NK-92 (cell line): Measurements from ENCODE around the gene TNS3.
"Not testable (repeated sequence)": the region's sequence is repeated elsewhere in the genome, so short reads cannot be mapped to it uniquely, and the experiment has no call there.

Experiments
- DNase-seq: peaks from one replicate; lab custom pipeline; 2025; ENCODE audit not compliant: unreplicated experiment; lab: John Stamatoyannopoulos, UW

The TNS3 gene

GRCh38 chr7:47266799-47267198 is 315.1 kb downstream of the TNS3 start:
- DNase-seq = no peak

DNA sequence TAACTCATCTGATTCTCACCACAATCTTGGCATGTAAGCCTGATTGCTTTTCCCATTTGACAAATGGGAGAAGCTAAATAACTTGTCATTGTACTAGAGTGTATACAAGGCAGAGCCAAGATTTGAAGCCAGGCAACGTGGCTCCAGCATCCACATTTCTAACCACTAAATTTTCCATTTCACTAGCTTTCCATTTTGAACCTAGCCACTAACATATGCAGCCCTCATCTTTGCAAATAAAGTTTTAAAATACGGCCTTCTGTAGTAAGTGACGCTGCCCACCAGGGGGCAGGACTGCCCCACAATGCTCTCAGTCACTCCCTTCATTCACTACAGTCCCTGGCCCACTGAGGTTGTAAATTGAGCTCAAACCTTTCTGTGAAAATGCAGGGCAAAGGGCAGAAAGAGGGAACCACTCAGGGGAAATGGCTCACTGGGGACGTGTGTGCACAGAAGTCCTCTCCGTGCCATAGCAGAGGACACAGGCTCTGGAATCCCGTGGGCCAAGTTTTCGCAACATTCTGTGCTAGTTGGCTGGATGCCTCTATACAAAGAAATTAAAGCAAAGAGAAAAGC is 315.7 kb downstream of the TNS3 start:
- no peak for DNase-seq

DNA sequence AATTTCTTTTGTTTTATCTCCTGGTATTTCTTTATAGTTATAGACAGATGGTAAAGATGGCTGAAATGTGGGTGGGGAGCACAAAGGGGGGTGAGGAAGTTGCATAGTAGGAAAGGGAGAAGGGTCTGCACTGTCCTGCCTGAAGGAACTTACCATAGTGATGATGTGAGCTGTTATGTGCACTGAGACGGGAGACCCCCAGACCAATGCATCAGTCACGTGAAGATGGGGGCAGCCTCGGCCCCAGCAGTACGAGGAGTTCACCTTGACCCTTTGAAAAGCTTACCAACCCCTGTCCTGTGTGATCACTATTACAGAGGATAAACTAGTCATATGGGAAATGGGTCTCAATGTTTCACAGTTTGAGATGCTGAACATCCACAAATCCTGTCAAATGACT is 316.3 kb downstream of the TNS3 start:
- DNase-seq = no peak

GRCh38 chr7:47264021-47264651 is 317.8 kb downstream of the TNS3 start:
- DNase-seq = no peak

DNA sequence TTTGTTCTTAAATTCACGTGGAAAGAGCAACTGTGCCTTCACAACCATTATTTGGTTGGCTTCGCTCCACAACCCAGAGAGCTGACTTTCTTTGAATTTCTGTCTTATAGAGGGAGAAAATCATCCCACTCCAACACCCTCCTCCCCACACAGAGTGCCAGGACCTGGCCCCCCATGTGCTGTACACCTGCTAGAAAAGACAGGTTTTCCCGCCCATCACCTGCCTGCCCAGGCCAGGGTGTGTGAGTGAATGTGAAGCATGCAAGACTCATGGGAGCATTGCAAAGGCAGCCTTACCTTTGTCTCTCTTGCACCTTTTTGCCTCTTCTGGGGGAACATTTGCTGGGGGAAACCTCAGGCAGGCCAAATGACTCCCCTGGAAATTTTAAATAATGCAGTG is 319.0 kb downstream of the TNS3 start:
- DNase-seq = no peak

- DNase-seq = not testable (repeated sequence)
Observed at GRCh38 chr7:47262160-47262559, 319.8 kb downstream of the TNS3 start.

DNA sequence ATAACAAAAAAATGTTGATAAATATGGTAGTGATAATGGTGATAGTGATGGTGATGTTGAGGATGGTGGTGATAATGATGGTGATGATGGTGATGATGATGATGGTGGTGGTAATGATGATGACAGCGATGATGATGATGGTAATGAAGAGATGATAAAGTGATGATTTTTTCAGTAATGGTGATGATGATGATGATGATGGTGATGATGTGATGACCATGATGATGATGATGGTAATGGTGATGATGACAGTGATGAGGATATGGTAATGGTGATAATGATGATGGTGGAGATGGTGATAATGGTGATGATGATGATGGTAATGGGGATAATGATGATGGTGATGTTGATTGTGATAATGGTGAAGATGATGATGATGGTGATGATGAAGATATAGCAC is 321.6 kb downstream of the TNS3 start:
- DNase-seq = no peak

DNA sequence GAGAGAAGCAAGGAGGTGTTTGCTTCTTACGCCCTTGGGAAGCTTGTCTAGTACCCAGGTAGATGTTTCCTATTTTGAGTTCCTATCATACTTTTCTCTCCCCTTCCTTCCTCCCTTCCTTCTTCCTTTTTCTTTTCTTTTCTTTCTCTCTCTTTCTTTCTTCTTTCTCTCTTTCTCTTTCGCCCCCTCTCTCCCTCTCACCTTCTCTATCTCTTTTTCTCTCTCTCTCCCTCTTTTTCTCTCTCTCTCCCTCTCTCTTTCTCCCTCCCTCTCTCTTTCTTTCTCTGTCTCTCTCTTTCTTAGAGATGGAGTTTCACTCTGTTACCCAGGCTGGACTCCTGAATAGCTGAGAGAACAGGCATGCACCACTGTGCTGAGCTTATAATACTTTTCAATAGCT is 322.2 kb downstream of the TNS3 start:
- no peak for DNase-seq

DNA sequence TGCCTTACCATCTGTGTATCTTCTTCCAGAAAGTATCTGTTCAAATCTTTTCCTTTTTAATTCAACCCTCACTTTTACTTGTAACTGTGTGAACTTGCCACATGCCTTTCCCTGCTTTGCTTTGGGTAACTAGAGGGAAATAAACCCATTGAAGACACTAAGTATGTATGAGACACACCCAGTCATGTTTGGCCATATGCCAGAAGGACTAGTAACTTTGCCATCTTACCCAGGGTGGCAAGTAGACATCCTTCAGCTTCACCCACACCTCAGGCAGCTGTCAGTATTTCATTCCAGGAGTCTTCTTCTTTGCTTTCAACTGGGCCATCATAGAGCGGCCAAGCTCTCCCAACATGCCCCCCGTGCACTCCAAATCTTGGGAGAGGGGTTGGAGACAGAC is 323.1 kb downstream of the TNS3 start:
- DNase-seq = no peak

DNA sequence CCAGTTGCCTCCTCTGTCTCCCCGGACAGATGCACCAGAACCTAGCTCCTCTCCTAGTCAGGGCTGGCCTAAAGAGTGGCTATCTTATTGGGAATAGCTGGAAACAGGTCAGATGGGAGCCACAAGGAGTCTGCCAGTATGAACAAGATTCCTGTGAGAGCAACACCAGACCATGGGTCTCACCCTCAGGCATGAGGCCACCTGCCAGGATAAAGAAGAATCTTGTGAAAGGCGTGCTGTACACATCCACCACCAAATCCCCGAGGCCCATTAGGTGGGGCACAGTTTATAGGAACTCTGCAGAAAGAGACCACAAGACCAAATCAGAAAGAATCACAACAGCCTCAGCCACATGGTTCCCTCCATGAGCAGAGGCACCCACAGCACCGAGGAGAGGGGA is 325.9 kb downstream of the TNS3 start:
- DNase-seq = no peak

DNA sequence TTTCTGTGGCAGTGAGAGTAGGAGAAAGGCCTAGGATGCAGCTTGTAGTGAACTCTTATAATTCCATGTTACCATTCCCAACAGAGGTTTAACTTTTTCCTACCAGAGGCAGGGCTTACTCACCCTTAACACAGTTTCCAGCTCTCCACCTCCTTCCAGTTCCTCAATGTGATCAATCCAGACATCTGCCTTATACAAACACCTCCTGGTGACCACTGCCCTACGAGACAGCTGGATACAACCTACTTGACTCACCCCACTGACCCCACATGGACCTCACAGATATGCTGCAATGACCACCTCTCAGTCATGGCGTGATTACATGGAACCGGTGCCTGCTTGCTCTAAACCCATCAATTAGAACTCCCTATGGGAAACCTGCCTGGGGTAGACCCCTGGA is 326.5 kb downstream of the TNS3 start:
- no peak for DNase-seq

DNA sequence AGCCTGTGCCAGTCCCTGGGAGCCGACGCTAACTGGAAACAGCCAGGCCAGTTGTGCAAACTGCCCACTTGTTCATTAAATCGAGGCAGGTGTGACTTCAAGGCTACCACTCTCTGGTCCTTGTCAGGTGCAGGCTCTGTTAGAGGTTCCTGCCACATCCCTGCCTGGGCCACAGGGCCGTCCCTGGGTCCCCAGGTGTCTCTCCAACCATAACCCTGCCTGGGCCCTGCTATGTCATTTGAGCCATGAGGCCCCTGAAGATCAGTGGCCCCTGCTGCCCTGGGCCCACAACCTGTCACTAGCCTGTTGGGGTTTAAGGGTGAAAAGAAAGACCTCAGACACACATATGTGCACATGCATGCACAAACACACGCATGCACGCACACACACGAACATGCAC is 326.9 kb downstream of the TNS3 start:
- DNase-seq = no peak

- DNase-seq = no peak
Observed at GRCh38 chr7:47254081-47254977, 327.6 kb downstream of the TNS3 start.

DNA sequence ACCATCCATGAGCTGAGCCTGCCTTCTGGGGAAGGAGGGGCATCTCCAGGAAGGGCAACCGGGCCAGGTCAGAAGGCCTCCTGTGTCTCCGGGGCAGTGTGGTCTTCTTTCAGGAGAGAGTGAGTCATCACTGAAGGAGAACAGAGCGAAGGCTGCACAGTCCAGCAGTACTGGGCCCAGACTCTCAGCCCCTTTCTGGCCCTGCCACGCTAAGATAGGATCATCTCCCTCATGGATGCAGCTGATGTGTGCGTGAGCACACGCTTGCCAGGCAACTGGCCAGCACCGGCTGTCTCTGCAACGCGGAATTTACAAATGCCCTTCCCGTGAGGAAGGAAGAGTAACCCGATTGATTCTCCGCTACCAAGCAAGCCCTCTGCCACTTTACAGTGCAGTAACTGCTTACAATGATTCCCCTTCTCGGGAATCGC is 328.2 kb downstream of the TNS3 start:
- DNase-seq = no peak

GRCh38 chr7:47252675-47253074 is 329.2 kb downstream of the TNS3 start:
- DNase-seq = no peak

DNA sequence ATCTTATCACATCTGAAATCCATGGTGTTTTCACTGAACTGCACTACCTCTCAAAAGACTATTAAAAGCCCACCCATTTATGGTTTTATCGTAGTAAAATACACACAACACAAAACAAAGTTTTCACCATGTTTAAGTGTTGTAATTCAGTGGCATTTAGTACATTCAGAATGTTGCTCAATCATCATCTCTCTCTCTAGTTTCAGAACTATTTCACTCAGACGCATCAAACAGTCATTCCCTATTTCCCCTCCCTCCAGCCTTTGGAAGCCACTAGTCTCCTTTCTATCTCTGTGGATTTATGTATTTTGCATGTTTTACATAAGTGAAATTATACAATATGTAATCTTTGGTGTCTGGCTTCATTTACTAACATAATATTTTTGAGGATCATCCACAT is 332.6 kb downstream of the TNS3 start:
- no peak for DNase-seq

GRCh38 chr7:47248797-47249196 is 333.1 kb downstream of the TNS3 start:
- no peak for DNase-seq

- DNase-seq = no peak
Observed at GRCh38 chr7:47247132-47247531, 334.8 kb downstream of the TNS3 start.

DNA sequence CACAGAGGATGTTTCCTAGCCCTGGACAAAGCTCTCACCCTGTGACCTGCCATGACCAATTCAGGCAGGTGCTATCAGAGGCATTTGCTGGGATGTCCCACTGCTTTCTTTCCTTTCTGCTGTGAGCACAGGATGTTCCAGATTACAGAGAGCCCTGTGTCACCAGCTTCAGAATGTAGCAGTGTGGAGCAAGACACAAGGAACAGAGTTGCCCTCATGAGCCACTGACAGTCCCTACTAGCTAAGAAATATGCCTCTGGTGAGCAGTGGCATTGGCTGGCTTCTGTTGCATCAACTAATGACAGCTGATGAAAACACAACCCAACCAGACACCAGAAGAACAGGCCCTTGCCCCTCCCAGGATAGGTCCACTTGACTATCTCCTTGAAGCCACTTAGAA is 337.2 kb downstream of the TNS3 start:
- DNase-seq = no peak

DNA sequence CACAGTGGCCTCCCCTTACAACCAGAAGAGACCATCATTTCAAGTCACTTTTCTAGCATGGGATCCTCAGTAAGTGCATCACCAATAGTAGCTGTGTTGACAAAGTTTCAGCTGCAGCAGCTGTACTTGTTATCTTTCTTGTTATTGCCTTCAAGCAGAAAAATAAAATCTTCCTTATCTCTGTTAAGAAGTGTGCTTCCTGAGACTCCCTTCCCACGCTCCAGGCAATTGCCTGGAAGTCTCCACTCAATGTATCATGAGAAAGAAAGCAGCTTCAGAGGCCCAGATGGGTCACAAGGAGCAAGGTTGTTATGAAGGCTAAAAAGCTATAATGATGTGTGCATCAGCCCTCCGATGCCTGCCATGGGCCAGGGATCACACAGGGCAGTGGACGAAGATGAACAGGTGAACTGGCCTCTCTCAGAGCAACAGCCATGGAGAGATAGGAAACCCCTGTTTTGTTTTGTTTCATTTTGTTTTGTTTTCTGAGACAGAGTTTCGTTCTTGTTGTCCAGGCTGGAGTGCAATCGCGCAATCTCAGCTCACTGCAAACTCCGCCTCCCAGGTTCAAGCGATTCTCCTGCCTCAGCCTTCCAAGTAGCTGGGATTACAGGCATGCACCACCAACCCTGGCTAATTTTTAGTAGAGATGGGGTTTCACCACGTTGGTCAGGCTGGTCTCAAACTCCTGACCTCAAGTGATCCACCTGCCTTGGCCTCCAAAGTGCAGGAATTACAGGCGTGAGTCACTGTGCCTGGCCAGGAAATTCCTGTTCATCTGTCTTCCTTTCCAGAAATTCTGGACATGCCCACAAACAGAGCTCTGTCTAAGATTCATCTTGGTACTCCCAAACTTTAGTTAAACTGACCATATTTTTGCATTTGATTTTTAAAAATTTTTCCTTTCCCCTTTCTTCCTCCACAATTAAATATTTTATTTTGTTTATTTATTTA is 340.5 kb downstream of the TNS3 start:
- DNase-seq = no peak

DNA sequence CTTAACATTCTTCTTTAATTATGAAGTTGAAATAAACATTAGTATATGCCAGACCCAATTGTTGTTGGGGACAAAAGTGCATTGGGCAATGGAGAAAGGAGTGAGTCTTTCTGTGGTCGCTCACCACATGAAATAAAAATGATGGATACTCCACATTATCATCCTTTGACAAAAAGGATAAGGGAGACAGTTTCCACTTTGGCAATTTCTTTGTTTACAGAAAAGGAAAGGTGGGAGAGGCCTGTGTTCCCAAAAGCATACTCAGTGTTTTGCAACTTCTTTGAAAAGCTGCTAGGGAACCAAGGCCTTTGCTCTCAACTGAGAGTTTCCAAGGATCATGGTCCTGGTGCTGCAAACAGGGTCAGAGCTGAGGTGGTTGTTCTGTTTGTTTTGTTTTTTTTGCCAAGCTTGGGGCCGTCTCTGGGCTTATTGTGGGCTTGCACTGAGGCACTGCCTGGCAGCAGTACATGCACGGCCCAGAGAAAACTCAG is 341.9 kb downstream of the TNS3 start:
- no peak for DNase-seq
